Endothelial cell (in vitro differentiated cells): ENCODE results near the gene PHLDB2. TPM values are rescaled to one million over a fixed set of nuclear protein-coding genes. Genes with fewer than 3 reads are reported as not detected.

Source experiments
- DNase-seq: peaks from one replicate; pipeline ENCODE4 v3.0.0; 2021; ENCODE audit warnings: low spot score
- H3K27ac Mint-ChIP-seq: one replicate; pipeline ENCODE4 v1.8.0; 2021; ENCODE audit warnings: mixed read lengths, inconsistent platforms; ENCODE audit not compliant: unreplicated experiment
- H3K27me3 Mint-ChIP-seq: one replicate; pipeline ENCODE4 v1.8.0; 2021; ENCODE audit warnings: mild to moderate bottlenecking, moderate library complexity, mixed read lengths, inconsistent platforms; ENCODE audit not compliant: unreplicated experiment
- H3K36me3 Mint-ChIP-seq: one replicate; pipeline ENCODE4 v1.8.0; 2021; ENCODE audit warnings: mild to moderate bottlenecking, low read depth, mixed read lengths, inconsistent platforms; ENCODE audit not compliant: unreplicated experiment
- H3K4me1 Mint-ChIP-seq: one replicate; pipeline ENCODE4 v1.8.0; 2021; ENCODE audit warnings: mild to moderate bottlenecking, mixed read lengths, inconsistent platforms; ENCODE audit not compliant: unreplicated experiment
- H3K4me3 Mint-ChIP-seq: one replicate; pipeline ENCODE4 v1.8.0; 2021; ENCODE audit warnings: mild to moderate bottlenecking, mixed read lengths, inconsistent platforms; ENCODE audit not compliant: unreplicated experiment
- H3K9me3 Mint-ChIP-seq: one replicate; pipeline ENCODE4 v1.8.0; 2021; ENCODE audit warnings: mixed read lengths, inconsistent platforms; ENCODE audit not compliant: unreplicated experiment
- long read RNA-seq: library from polyadenylated mRNA; unstranded; transcript quantifications from one replicate; pipeline ENCODE4 v2.0.0, GENCODE V29; 2020; ENCODE audit not compliant: unreplicated experiment
- total RNA-seq: library from RNA; stranded (reverse); fragmentation: NEBNext Ultra II Directional; extraction: Animal tissue kit (Norgen Biotek cat#: 25700); gene quantifications from one replicate; pipeline ENCODE4 v1.2.1, GENCODE V29; 2021; ENCODE audit not compliant: unreplicated experiment
- TF ChIP-seq, protein P1 (sequence below): fragments of 200-600 bp; sonication (generic); IDR thresholded peaks from one replicate; pipeline ENCODE4 v1.5.0; 2021; ENCODE audit warnings: antibody characterized with exemption; ENCODE audit not compliant: unreplicated experiment

Gene PHLDB2
- 47.8 TPM for total RNA-seq
- long read RNA-seq, partial matches to known transcripts: 4 of 10 reads
- long read RNA-seq, other reads (novel, unspliced or antisense): 6 of 10 reads

DNA sequence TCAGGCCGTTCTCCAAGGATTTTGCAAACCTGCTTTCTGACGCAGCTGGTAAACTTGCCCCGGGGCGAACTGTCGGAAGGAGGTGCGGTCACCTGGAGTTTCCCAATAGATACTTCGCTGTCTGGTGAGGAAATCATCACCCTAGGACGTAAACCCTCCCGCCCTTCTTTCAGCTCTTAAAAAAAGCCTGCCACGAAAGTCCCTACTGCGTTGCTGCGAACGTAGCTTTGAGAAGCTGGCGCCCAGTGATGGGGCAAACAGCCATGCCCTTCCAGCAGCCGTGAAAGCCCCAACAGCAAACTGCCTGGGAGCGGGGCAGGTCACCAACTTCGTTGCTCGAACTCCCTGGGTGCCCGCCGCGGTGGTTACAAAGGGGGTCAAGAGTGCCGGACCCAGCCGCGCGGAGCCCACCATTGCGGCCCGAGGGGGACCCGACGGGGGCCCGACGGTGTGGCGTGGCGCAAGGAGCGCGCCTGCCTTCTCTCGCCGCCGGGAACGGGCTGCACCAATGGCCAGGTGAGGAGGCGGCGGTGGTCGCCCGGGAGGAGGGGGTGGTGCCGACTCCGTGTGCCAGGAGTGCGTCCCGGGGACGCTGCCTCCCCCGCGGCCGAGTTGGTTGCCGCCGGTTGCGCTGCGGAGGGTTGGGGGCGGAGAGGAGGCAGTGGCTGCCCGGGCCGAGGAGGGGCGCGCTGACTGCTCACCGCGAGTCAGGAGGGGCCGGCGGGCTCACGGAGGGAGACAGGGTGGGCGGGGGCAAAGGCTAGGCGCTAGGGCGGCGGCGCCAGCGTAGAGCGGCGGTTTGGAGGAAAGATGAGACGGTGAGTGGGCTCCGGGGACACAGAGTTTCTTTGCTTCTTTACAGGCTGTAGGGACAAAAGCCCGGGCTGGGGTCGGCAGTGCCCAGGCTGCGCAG, at the start of gene PHLDB2:
TSS of gene PHLDB2 (plus strand) at position 205 of the 913 bp plus-strand sequence. CDS start 24,813 bp downstream, outside the sequence.
- peaks cover 54% of the 10 kb centered on the region for H3K4me1 Mint-ChIP-seq
- peak within 1 kb of the TSS; percentile 99 for H3K4me3 Mint-ChIP-seq
- H3K27ac Mint-ChIP-seq: peak within 1 kb of the TSS; percentile 80
- peak; percentile 92 for DNase-seq
- no peaks in the 10 kb centered on the region for H3K36me3 Mint-ChIP-seq
- no peaks in the 10 kb centered on the region for H3K9me3 Mint-ChIP-seq
- peaks cover 2% of the 10 kb centered on the region for H3K27me3 Mint-ChIP-seq
- TF ChIP-seq, protein P1, sequence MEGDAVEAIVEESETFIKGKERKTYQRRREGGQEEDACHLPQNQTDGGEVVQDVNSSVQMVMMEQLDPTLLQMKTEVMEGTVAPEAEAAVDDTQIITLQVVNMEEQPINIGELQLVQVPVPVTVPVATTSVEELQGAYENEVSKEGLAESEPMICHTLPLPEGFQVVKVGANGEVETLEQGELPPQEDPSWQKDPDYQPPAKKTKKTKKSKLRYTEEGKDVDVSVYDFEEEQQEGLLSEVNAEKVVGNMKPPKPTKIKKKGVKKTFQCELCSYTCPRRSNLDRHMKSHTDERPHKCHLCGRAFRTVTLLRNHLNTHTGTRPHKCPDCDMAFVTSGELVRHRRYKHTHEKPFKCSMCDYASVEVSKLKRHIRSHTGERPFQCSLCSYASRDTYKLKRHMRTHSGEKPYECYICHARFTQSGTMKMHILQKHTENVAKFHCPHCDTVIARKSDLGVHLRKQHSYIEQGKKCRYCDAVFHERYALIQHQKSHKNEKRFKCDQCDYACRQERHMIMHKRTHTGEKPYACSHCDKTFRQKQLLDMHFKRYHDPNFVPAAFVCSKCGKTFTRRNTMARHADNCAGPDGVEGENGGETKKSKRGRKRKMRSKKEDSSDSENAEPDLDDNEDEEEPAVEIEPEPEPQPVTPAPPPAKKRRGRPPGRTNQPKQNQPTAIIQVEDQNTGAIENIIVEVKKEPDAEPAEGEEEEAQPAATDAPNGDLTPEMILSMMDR: no peak

DNA sequence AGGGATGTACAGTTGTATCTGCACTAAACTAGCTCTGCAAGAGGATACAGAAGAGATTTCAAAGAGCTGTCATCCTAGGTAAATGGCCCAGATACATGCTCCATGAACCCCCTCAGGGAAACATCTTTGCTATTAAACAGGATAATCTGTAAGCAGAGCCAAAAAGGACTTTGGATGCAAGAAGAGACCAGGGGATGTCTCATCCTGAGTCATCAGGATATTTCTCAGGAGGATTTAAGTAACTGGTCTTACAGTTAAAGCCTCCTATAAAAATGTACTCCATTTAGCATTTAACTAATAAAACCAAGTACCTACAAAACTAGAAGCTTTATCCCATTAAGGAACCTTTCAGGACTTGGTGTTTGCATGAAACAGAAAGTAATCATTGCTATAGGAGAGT, 48.2 kb upstream of the PHLDB2 start:
- no peak overlapping the region for H3K27ac Mint-ChIP-seq

DNA sequence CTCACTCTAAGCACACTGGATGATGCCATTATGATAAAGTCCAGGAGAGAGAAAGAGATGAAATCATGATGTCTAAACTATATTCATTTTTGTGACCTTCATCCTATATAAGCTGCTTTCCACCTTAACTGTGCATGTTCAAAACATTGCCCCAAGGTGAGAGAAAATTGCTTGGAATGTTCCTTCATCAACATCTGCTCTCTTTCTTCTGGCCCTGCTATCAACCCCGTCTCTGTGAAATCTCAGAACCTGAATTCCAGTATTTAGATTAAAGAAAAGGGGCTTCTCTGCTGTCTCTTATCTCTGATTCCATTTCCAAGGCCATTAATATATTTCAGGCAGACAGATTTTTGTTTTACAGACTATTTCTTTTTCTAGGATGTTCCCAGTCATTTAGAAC, 47.3 kb upstream of the PHLDB2 start:
- H3K36me3 Mint-ChIP-seq: peaks cover 8% of the 10 kb centered on the region
- no peak for DNase-seq
- H3K4me1 Mint-ChIP-seq: peaks cover 6% of the 10 kb centered on the region
- H3K27ac Mint-ChIP-seq: no peak overlapping the region
- H3K4me3 Mint-ChIP-seq: no peak overlapping the region
- no peaks in the 10 kb centered on the region for H3K27me3 Mint-ChIP-seq
- TF ChIP-seq, protein P1: no peak
- H3K9me3 Mint-ChIP-seq: peaks cover 11% of the 10 kb centered on the region

More for the DNA sequence above, 48.2 kb upstream of the PHLDB2 start:
- peaks cover 8% of the 10 kb centered on the region for H3K36me3 Mint-ChIP-seq
- H3K4me3 Mint-ChIP-seq: no peak overlapping the region
- no peak for DNase-seq
- peaks cover 6% of the 10 kb centered on the region for H3K4me1 Mint-ChIP-seq
- H3K27me3 Mint-ChIP-seq: peaks cover 1% of the 10 kb centered on the region
- H3K9me3 Mint-ChIP-seq: peaks cover 10% of the 10 kb centered on the region
- TF ChIP-seq, protein P1: no peak

DNA sequence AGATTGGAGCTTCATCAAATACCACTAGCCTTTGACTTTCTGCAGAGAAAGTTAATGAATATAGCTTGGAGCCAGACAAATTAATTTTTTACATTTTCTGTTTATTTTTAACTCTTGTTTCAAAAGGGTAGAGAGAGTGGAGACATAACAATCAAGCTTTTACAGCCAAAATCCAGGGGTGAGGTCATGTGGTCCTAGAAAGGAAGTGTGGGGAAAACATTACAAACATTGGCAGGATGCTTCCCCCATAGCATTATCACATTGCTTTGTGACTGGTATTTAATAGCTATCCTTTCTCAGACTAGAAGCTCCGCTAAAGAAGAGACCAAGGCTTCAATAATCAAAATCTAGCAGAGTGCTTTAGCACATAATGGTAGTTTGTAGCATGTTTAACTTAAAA, 46.4 kb upstream of the PHLDB2 start:
- TF ChIP-seq, protein P1: no peak
- Mint-ChIP-seq H3K27me3 (no peaks in the 10 kb centered on the region), H3K4me3 (no peak overlapping the region), H3K4me1 (peaks cover 6% of the 10 kb centered on the region), H3K27ac (no peak overlapping the region), H3K36me3 (peaks cover 8% of the 10 kb centered on the region), H3K9me3 (peaks cover 11% of the 10 kb centered on the region)
- DNase-seq: no peak

DNA sequence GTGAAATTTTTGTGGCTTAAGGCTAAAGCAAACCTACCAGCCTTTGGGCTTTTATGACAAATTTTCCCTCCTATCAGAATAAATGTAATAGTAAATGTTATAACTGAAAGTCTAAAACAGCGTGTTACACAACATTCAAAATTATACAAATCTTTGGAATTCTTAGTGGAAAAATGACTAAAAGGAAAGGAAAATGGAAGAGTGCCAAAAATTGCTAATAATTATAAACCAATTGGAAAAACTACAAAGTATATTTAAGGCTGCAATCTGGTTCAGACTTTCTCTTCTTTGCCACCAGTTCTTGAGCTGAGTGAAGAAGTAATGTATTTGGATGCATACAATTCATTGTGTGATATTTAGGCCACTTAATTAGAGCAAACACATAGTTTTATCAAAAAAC, 45.6 kb upstream of the PHLDB2 start:
- Mint-ChIP-seq H3K27ac (no peak overlapping the region), H3K36me3 (peaks cover 8% of the 10 kb centered on the region), H3K4me1 (peaks cover 6% of the 10 kb centered on the region), H3K27me3 (no peaks in the 10 kb centered on the region), H3K9me3 (peaks cover 11% of the 10 kb centered on the region), H3K4me3 (no peak overlapping the region)
- TF ChIP-seq, protein P1: no peak
- no peak for DNase-seq
